NCI-H2227 (cell line): ENCODE measurements around the gene GSTM3.
"Not testable (repeated sequence)": the region's sequence is repeated elsewhere in the genome, so short reads cannot be mapped to it uniquely, and the experiment has no call there.

ENCODE experiments used
- DNase-seq: peaks from one replicate; lab custom pipeline; 2025; ENCODE audit not compliant: unreplicated experiment; lab: John Stamatoyannopoulos, UW

GSTM3 gene

GRCh38 chr1:109762039-109762585, 21.3 kb upstream of the GSTM3 start:
- no peak for DNase-seq

GRCh38 chr1:109761227-109762038, 20.6 kb upstream of the GSTM3 start:
- no peak for DNase-seq

GRCh38 chr1:109760581-109761226, 19.9 kb upstream of the GSTM3 start:
- no peak for DNase-seq

GRCh38 chr1:109759513-109760334, 18.9 kb upstream of the GSTM3 start:
- DNase-seq, result no peak

- no peak for DNase-seq
Measured at GRCh38 chr1:109757936-109758786, 17.3 kb upstream of the GSTM3 start.

GRCh38 chr1:109756848-109757521, 16.1 kb upstream of the GSTM3 start:
- no peak for DNase-seq

GRCh38 chr1:109756325-109756724, 15.5 kb upstream of the GSTM3 start:
- not testable (repeated sequence) for DNase-seq

GRCh38 chr1:109754738-109755137, 13.9 kb upstream of the GSTM3 start:
- DNase-seq, result no peak

GRCh38 chr1:109751531-109752260, 10.9 kb upstream of the GSTM3 start:
- no peak for DNase-seq

GRCh38 chr1:109750920-109751319, 10.1 kb upstream of the GSTM3 start:
- no peak for DNase-seq

GRCh38 chr1:109750241-109750882, 9.5 kb upstream of the GSTM3 start:
- no peak for DNase-seq

GRCh38 chr1:109749221-109749620, 8.4 kb upstream of the GSTM3 start:
- no peak for DNase-seq

- DNase-seq, result not testable (repeated sequence)
Measured at GRCh38 chr1:109748311-109748710, 7.5 kb upstream of the GSTM3 start.

- peak; percentile 88 for DNase-seq
Measured at GRCh38 chr1:109739738-109740614, 862 bp downstream of the GSTM3 start.

- no peak for DNase-seq
Measured at GRCh38 chr1:109733236-109733870, 7.5 kb downstream of the GSTM3 start.

- DNase-seq, result no peak
Measured at GRCh38 chr1:109732390-109732881, 8.4 kb downstream of the GSTM3 start.

GRCh38 chr1:109730666-109731065, 10.2 kb downstream of the GSTM3 start:
- no peak for DNase-seq
